Activated CD4-positive, alpha-beta T cell treated with anti-CD3 and anti-CD28 coated beads, Interleukin-2, amount 50 U/mL, for 4 hours (primary cell): ENCODE results near the gene CISH.

Experiments
- DNase-seq, 2 experiments: peaks; one replicate each; pipeline ENCODE4 v3.0.0-alpha.2; 2020

The CISH gene

DNA sequence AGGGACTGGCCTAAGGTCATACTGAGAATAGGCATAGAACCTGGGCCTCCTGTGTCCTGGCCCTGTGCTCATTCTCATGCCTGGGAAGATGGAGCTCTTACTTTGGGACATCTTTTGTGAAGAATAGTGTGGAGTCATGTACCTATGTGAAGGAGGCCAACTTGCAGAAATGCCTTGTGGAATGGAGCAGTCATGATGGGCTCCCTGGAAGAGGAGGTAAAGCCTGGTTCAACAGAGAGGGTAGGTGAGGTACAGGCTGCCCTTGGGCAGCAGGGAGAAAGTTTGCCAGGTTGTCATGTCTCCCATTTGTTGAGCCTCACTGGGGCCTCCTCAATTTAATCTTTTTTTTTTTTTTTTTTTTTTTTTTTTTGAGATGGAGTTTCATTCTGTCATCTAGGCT is 23.5 kb upstream of the CISH start:
- no peak for DNase-seq

DNA sequence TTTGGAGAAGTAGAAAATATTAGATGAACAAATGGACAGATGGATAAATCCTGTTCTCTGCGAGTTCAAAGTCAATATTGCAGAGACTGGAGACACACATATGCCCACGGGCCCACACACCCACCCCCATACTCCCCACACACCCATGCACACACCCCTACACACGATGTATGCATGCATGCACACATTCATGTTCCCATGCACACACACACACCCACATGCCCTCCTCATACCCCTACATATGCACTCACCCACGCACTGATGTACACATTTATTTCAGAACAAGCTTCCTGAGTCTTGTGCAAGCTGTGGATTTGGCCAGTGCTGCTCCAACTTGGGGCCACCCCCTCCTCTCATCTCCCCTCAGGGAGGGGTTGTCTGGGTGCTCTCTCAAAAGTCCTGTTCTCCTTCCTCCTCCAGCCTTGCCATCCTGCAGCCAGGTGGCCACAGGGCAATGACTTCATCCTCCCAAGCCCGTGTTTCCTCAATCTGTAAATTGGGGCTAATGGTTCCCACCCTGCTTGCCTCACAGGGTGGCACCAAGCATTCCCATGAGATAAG is 21.7 kb upstream of the CISH start:
- no peak for DNase-seq

DNA sequence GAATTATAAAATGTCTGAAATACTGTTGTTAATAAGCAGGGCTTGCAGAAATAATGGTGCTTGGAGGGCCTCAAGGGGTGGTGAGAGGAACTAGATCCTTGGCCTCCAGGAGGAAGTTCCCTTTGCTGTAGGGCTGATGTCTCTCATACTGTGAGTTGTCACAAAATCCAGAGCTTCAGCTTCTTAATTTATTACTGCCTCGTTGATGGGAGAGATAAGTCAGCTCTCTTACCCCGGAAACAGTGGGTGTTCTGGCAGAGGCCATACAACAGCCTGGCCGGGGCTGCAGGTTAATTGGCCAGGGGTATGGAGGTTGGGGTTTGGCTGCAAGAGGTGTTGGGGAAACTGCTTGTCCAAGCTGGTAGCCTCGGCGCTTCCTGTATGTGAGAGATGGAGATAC is 20.9 kb upstream of the CISH start:
- no peak for DNase-seq

DNA sequence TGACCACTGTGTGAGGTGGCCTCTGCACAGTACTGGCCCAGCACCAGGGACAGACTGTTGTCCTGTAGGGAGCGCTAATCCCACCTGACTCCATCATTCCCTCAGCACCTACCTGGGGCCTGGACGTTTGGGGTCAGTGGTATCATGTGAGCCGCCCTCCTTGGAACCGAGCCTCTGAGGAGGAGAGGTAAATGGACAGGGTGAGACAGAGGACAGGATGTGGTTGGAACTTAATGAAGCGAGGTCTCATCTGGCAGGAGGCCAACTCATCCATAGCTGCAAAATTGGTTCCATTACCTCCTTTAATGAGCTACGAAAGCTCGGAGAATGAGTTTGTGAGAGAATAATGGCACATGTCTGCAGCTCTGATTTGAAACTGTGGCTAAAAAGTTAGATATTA is 19.3 kb upstream of the CISH start:
- no peak for DNase-seq

DNA sequence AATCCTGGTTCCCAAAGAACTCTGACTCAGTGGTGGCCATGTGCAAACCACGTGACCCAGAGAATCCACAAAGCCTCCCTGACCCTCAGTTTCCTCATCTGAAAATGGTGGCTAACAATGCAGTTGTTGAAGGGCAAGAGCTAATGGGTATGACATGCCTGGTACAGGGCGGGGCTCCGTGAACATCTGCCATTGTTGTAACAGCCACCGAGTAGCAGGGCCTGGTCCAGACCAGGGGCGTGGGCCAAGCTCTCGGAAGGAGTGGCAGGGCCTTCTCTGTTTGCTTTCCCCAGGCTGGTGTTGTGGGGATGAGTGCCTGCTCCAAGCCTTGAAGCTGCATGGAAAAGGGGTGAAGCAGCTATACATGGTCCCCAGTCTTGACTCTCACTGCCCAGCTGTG is 18.8 kb upstream of the CISH start:
- no peak for DNase-seq

DNA sequence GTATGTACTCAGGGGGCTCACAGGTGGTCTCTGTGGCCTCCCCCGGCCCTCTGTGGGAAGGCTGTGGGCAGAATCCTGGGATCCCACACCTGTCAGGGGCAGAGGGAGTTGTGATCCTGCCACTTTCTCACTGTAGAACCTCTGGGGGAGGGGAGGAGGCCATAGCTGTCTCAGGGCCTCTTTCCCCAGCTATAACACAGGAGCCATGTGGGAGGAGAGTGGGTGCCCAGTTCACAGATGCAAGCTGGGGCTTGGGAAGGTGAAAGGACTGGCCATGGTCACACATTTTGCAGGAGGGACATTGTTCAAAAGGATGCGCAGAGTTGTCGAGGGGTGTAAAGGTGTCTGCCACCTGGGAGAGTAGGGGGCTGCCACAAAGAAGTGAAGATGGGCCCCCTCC is 17.0 kb upstream of the CISH start:
- DNase-seq = no peak

DNA sequence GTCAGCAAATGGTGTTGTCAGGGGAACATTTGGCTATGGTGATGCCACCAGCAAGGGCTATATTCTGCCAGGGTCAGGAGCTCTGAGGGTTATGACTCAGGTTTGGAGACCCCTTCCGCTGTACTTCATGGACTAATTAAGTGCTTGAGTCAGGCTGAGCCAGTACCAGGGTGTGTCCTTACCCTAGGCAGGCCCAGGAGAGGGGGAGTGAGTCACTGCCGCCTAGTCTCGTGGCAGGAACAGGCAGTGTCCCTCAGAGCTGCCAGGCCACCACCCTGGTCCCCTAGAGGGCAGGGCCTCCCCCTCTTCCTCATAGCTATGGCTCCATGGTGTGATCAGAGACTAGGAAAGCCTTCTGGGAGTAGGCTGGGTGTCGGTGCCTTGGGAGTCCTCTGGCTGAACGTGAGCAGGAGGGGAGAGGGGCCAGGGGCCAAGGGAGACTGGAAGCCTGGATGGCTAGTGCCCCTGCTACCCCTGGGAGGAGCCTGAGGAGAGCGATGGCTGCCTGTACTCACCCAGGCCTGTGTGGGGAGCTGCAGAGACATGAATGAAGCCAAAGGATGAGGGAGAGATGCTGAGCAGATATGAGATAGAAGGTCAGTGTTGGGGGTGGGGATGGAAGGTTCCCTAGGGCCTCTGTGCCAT is 16.0 kb upstream of the CISH start:
- DNase-seq = no peak

DNA sequence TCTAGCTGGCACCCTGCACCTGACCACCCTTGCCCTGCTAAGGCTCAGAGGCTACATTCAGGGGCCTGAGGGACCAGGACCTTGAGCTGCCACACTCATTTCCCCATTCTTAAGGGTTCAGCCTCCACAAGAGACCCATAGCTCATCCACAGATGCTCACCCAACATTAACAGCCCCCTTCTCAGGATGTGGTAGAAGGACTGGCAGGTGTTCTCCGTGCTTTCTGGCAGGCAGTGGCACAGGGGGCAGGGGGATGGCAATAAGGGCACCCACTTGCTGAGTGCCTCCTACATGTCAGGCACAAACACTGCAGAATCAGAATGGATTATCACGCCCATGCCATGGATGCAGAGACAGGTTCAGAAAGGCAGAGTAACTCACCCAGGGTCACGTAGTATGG is 14.8 kb upstream of the CISH start:
- no peak for DNase-seq

DNA sequence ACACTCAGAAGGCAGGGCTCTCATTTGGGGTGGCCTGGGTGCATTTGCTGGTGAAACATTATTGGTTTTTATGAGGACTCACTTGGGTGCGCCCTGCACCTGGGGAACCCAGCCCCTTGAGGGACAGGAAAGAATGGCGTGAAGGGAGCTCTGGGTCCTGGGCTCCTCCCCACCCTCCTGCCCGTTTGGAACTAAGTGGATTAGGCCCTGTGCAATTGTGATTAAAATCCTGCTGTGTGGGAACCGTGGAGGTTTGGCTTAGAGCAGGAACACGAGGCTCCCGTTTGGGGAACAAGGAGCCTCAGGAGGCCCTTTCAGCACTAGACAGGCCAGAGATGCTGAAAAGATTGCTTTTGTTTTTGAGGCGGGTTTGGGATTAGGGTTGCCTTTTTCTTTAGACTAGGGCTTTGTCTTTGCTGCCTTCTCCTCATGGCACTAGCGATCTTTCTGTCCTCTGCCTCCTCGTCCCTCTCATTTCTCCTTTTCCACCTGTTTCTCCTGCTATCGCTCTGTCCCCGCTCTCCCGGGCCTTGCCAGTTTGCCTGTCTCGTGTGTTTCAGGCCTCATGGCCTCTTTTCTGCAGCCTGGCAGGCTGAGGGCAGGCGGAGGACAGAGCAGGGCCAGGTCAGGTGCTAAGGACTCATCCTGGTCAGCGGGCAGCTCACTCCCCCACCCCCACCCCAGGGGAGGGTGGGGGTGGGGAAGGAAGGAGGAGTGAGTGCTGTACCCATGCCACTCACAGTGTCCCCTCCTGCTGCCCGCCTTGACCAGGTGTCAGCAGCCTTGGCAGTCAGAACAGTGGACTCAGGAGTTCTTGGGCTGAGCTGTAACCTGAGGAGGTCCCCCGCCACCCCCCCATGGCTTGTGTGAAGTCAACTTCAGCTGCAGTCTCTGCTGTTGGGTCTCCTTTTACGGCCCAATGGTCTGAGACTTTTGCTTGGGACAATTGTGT is 13.9 kb upstream of the CISH start:
- no peak for DNase-seq

DNA sequence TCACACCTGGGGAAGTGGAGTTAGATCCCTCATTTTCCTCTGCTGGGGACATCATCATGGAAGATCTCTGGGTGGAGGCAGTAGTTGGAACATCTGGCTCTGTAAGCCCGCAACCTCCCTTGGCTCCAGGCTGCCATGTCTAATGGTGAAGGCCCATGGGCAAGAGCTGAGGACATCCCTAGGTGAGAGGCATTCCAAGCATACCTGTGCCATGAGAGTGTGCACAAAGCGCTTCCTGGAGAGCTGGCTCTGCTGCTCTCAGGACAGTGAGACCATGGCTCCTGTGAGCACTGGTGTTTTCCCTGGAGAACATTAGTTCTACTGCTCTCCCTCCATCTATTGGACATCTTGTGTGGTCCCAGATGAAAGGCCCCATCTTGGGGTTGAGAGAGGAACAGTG is 13.1 kb upstream of the CISH start:
- DNase-seq = no peak

DNA sequence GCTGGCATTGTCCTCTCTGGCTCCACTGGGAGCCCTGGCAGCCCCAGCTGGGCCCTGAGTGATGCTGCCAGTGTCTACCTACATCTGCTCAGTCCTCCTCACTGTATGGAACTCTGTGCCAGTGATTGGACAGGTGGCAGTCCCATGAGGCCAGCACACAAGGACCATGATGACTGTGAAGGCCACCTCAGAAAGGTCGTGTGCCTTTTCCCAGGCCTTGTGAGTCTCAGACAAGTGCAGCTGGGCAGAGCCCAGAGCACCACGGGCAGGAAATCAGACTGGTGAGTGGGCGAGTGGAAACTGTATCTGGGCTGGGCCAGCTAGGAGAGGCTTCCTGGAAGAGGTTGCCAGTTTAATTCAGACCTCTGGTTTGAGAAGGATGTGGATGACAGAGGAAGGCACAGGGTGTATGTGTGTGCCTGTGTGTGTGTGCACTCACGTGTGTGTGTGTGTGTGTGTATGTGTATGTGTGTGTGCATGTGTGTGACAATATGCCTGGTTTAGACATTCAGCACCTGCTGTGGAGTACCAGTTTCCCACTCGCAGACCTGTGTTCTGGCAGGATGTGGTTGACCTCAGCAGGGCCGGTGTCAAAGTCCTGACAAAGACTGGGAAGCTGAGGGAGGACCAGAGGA is 12.4 kb upstream of the CISH start:
- peak; percentile 50 to 64 for DNase-seq

DNA sequence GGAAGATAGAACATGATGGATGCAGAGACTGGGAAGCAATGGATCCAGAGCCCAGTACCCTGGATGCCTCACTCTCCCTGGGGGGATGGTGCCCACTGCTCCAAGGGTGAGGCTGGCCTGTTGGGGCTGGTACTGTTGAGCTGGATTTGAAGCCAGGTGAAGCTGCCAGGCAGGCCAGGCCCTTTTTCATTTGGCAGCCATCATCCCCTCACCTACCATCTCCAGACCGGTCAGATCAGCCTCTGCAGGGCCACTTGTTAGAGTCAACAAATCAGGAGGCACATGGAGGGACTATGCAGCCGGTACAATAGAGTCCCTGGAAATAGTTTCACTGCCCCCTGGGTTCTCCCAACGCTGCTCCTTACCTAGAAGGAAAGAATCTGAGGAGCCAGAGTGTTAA is 11.3 kb upstream of the CISH start:
- DNase-seq = no peak

DNA sequence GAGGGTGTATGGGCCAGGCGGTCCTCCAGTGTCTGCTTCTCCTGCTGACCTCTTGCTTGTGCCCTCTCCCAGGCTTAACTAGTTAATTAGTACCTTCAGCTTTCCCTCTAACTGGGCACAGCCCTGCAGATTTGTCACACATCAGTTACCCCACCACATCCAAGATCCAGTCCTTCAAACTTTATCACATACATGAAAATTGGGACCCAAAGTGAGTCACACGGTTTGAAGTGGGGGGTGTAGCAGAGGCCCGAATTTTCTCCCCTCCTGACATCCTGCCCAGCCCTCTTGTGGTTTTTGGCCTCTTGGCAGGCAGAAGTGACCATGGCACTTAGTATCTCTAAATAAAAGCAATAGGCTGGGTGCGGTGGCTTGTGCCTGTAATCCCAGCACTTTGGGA is 9.2 kb upstream of the CISH start:
- DNase-seq = no peak

DNA sequence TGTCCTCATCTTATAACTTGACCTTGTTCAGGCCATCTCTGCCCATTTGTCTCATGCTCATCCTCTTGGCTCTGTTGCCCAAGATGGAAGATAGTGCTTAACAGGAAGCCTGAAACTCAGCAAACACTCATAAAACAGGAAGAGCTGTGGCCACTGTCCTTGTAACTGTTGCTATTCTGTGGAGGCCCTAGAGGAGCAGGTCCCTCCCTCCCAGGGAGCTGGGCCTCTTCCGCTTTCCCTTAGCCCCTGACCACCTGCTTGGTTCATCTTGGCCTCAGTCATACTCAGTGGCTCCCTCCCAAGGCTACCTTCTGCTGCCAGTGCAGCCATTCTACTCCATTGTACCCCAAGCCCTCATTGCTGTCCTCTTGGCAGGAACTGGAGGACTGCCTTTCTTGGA is 8.8 kb upstream of the CISH start:
- DNase-seq = no peak

DNA sequence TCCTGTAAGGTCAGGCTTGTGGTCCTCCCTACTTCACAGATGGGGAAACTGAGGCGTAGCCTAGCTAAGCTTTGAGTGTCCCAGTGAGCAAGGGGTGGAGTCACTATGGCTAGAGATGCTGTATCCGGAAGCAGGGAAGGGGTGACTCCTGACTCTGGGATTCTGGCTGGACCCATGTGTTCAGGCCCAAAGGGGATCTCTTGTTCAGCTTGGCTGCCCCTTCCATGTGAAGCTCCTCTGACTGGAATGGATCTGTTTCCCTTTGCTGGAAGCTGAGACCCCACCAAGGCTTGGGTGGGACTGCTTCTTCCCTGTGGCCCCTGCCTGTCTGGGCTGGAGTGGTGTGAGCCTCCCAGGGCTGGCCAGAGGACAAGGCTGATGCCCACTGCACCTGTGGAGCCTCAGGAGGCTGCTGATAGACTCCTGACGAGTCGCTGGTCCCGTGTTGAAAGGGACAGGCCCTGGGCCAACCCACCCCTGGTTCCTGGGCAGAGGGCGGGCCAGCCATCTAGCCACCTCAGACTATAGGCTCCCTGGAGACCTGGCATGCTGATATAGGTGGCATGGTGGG is 6.4 kb upstream of the CISH start:
- DNase-seq = no peak

DNA sequence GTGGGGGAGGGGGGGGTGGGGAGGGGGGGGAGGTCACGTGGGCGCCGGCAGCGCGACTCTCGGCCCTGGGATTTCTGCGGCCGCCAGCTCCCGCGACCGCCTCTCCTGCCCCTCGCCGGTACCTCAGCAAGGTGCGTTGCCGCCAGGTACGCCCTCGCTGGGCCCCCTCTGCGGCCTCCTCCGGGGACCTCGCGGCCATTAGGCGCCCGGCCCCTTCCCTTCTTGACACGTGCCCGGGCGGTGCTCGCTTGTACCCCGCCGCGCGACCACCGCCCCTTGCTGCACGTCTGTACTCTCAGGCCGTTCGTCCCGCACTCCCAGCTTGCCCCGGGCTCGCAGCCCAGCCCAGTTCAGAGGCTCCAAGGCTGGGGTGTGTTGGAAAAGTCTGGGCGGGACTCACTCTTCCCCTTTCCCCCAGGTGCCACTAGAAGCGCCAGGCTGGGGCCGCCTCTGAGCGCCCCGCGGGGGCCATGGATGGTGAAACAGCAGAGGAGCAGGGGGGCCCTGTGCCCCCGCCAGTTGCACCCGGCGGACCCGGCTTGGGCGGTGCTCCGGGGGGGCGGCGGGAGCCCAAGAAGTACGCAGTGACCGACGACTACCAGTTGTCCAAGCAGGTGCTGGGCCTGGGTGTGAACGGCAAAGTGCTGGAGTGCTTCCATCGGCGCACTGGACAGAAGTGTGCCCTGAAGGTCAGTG is 5.7 kb upstream of the CISH start, which contains the start of gene MAPKAPK3:
MAPKAPK3 (plus strand) TSS at position 56 of the 696 bp plus-strand sequence; CDS start at position 471, 415 bp downstream.
- no peak for DNase-seq

DNA sequence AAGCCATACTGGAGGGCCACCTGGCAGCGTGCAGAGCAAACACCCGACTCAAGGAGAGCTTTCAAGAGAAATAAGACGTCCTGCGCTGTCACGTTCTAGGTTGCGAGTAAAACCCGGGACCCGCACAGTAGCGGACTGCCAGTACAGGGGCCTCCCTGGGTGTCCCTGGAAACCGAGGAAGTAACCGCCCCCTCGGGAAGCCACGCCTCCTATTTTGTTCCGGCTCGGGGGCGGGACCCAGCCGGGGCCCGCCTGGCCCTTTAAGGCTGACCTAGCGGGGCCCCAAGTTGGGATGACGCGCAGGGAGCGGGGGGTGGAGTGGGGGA is 5.2 kb upstream of the CISH start:
- DNase-seq = peak; percentile 92 to 94

DNA sequence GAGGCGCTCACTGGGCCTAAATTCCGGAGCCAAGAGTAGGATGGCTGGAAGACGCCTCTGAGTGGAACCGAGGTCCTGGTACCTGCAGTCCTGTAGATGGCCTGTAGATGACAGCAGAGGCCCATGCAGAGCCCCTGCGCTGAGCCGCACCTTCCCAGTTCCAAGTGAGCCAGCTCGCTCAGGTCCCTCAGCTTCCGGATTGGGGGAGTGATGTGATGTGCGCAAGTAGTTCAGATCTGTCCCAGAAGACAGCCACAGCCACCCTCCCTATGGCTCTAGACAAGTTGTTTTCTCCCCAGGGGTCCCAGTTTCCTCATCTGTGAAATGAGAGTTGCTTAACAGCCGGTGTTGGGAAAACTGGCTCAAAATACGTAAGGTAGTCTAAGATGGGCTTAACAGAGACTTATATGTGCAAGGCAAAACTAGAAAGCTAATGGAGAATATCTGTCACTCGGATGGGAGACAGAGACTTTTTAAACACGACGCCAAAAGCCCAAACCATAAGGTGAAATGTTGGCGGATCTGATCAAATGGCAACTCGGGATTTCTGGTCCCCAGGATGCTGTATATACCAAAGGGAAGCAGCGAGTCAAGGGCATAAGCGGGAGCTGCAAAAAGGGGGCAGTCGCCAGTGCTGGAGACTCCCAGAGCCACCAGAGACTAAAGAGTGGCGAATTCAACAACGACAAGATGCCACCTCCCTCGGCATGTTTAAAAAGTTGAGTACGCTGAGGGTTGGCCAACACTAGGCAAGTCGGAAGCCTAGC is 4.6 kb upstream of the CISH start:
- DNase-seq = peak; percentile 80 to 81

DNA sequence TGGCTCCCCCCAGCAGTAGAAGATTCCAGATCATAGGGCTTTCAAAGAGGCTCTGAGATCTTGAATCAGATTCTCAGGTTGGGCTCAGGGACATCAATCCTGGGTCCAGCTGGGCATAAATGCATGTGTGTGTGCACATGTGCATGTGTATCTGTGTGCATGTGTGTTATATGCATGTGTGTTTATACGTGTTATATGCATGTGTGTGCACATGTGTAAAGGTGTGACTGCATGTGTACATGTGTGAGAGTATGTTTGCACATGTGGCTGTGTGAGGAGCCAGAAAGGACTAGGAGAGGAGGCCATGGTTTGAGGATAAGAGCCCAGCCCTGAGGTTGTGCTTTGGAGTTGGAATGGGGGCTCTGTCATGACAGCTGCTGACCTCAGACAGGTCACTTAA is 3.6 kb upstream of the CISH start:
- DNase-seq = no peak

DNA sequence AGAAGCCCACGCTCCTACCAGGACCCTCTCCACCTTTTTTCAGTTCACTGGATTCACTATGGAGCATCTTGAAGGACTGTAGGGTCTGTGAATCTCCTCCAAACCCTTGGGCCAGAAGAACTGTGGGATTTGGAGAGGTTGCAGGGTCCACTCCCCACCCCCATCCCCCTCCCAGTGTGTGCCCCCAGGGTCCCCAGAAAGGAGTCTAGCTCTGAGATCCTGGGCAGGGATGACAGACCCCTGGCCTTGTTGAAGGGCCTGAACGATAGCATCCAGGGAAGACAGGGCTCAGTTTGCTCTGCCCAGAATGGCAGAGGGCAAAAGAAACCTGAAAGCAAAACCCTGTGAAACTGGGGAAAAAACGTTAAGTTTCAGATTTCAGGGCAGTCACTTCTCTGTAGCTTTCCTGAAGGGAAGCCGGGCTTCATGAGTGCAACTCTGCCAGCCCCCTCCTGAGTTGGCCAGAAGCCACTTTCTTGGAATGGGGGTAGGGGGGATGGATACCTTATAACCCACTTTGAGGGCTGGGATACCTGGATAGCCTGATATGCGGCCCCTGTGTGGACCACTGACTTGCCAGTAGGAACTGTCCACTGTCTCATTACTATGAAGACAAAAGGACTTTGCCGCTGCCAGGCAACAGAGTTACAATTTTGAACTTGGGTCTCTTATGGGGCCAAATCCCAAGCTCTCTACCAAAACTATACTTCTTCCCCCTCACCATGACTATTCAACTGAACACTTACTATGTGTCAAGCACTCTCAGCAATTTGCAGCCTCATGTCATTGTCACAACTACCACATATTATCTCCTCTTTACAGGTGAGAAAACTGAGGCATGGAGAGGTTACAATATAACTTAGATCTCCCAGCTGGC is 1.6 kb upstream of the CISH start:
- no peak for DNase-seq
